NCI-H146 treated with DMSO at 0.1 percent for 48 hours (cell line): ENCODE data around the gene NR3C1.

Source experiments
- DNase-seq: peaks from one replicate; lab custom pipeline; 2025; ENCODE audit not compliant: unreplicated experiment; lab: John Stamatoyannopoulos, UW

NR3C1 gene

DNA sequence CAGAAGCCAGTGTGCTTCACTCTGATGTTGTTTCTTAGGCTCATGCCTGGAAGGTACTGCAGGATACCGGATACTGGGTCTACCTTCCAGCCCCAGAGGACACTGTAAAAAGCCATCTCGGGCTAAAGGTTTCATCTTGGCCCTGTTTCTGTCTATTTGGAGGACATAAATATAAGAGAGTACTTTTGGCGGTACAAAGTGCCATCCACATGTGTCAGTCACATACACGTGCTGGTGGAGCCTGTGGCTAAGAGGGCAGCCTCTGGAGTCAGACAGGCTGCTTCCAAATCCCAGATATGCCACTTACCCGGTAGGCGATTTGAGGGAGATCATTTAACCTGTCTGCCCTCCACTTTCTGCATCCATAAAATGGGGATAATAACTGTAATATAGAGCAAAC, 160.4 kb downstream of the NR3C1 start:
- no peak for DNase-seq

DNA sequence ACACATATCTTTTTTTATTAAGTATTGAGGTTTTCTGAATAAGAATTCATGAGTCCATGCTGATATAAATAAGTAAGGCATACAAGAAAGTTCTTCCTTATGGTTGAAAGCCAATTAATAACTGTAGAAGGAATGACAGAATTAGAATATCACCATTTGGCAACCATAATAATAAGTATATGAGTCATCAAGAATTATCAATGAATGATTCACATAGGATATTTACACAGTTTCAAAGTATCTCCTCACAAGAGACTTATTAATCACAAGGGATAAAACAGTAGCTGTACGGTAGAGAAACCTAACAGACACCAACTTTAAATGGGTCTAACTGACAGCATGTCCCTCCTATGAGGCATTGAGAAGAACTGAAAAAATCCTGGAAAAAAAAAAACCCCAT, 161.6 kb downstream of the NR3C1 start:
- no peak for DNase-seq

DNA sequence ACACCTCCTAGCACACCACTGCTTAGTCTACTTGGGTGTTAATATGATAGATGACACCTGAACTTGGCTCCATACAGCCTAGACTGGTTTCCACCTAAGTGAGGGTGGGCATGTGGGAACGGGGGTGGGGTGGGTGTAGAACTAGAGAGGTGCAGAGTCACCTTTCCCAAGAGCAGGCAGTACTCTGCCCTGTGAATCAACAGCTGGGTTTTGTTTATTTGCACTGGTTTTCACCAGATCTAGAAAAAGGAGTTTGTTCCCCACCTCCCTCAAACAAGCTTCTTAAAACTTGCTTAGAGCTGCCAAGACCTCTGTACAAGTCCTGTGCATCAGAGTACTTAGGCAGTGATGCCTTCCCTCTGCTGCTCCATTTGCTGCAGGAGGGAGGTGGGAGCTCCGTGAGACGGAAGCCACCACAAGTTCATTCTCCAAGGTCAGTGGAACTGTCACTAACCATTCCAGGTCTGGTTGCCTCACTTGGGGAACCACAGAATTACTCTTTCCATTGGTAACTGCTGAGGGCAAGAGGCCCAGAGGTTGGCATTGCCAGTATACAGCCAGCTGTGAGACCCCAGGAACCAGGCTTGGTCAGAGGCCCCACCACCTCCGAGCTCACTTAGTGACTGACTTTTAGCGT, 163.5 kb downstream of the NR3C1 start:
- no peak for DNase-seq

DNA sequence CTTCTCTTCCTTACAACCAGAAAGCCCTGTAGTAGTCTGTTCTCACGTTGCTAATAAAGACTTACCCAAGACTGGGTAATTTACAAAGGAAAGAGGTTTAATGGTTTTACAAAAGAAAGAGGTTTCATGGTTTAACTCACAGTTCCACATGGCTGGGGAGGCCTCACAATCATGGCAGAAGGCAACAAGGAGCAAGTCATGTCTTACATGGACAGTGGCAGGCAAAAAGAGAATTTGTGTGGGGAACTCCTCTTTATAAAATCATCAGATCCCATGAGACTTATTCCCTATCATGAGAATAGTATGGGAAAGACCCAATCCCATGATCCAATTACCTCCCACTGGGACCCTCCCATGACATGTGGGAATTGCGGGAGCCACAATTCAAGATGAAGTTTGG, 164.9 kb downstream of the NR3C1 start:
- DNase-seq: no peak

DNA sequence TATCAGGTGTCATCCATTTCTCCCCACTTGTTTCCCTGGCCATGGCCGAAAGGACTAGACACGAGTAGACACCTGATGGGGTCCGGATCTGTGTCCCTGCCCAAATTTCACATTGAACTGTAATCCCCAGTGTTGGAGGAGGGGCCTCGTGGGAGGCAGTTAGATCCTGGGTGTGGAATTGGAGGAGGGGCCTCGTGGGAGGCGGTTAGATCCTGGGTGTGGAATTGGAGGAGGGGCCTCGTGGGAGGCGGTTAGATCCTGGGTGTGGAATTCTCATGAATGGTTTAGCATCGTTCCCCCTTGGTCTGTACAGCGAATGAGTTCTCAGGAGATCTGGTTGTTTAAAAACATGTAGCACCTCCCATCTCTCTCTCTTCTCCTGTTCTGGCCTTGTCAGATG, 165.8 kb downstream of the NR3C1 start:
- DNase-seq: no peak

DNA sequence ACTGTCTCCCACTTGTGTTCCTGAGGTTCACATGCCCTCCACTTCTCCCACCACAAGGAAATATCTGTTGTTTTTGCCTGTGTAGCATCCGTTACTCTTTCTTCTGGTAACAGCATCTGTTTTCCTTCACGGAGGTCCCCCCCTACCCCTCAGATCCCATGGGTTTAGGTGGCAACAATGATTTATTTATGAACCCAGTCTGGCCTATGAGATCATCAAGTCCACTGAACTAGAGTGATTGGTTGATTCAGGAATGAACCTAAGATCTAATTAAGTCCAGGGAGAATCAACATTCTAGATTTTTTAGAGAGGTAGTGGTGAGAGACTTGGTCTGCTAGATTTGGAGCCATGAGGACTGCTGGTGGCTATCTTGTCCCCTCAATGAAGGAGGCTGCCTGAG, 166.8 kb downstream of the NR3C1 start:
- DNase-seq: no peak

DNA sequence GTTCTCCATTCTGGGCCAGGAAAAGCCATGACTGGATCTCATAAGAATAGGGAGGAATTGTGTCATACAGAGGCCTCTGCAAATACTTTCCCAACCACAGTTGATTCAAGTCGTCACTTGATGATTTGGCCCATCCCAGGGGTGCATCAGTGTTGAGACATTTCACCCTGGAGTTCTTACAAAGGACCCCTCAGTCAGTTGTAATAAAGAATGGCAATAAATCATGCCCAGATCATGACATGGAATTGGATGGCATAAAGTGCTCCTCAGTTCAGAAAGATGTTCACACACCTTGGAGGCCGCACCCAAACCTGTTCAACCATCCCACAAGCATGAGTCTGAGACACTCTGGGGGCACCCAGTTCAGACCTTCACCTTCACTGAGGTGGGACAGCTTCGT, 168.1 kb downstream of the NR3C1 start:
- DNase-seq: no peak

DNA sequence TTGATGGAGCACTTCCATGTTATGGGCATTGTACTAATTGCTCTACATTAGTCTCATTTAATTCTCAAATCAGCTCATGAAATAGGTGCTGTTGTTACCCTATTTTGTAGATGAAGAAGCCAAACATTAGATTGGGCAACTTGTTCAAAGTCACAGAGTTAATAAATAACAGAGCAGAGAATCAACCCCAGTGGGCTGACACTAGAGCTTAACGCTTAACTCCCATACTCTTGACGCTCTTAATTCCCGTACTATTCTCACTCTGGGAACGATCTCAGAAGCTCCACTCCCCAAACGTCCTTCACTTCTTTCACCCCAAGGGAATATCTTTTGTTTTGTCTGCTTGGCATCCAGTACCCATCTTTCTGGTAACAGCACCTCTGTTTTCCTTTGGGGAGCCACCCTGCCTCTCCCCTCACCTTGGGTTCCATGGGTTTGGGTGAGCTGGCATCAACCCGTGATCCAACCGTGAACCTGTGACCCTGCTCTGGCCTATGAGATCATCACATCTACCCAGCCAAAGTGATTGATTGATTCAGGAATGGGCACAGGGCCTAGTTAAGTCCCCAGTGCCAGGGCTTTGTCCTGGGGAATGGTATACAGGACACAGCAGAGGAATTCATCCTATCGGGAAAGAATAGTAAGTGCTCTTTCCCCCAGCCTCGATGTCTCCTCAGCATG, 169.2 kb downstream of the NR3C1 start:
- DNase-seq: no peak

DNA sequence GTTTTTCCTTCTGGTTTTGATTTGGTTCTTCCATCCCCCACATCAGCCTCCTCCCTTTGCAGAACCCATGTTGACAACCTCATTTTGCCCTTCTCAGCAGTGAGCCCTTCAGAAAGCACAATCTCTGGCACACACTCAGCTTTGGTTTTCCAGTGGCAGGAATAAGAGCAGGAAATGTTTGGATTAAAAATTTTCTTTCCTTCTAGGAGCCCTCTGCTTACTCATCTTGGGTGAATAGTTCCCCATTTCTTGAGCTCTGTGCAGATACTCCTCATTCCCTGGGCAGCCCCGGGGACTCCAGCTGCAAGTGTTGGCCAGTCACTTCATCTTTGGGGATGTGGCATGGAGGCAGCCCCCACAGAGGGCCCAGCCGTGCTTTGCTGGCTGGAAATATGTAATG, 170.5 kb downstream of the NR3C1 start:
- no peak for DNase-seq

DNA sequence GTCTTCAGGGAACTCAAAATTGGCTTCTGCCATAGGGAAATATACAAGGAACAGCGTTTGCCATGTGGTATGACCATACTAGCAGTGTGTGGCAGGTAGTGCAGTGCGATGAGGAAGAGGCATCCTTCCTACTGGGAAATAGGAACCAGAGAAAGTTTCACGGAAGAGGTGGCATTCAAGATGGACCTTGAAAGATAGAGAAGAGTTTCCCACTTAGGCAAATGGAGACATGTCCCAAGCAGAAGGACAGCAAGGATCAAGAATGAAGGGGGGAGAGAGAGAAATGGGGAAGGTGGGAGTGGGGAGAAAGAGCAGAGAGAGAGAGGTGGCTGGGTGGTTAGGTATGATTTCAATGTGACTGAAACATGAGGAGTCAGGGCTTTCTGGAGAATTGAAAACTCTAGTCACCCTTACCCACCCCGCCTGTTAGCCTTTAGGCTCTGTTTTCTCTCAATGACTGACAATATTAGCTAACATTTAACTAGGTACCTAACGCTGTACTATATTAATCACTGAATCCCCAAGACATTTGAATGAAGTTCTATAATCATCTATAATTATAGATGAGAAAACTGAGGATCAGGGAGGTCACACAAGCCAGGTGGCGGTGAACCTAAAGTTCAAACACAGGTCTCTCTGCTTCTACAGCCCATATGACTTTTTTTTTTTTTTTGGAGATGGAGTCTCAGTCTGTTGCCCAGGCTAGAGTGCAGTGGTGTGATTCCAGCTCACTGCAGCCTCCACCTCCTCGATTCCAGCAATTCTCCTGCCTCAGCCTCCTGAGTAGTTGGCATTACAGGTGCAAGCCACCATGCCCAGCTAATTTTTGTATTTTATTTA, 171.3 kb downstream of the NR3C1 start:
- DNase-seq: no peak

DNA sequence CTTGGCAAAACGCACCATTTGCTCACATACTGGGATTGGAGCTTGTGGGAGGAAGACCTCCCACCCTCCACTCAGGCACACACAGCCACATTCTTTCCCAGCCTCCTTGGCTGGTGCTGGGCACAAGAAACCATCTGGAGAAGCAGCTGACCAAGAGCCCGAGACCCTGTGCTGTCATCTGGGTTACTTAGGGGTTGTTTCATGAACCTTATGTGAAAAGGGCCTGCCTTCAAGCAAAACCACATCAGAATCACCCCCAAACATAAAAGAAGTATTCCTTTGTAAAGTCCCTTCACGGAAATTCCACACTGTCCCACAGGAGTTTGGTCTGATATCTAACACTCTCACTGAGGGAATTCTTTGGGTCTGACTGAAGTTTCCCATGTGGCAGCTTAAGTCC, 172.1 kb downstream of the NR3C1 start:
- DNase-seq: no peak

DNA sequence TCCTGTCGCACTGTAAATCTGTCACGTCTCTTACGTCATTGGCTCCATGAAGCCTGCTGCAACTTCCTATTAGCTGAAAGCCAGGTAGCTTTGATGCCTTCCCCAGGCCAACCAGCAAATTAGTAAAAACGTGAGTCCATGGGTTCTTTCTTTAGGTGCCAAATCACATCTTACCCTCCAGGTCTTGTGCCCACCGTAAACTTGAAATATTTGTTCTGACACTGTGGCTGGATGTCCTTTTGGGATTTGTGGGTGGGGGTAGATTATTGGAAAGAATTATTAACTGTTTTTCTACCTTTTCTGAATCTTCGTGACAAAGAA, 172.8 kb downstream of the NR3C1 start:
- DNase-seq: no peak

DNA sequence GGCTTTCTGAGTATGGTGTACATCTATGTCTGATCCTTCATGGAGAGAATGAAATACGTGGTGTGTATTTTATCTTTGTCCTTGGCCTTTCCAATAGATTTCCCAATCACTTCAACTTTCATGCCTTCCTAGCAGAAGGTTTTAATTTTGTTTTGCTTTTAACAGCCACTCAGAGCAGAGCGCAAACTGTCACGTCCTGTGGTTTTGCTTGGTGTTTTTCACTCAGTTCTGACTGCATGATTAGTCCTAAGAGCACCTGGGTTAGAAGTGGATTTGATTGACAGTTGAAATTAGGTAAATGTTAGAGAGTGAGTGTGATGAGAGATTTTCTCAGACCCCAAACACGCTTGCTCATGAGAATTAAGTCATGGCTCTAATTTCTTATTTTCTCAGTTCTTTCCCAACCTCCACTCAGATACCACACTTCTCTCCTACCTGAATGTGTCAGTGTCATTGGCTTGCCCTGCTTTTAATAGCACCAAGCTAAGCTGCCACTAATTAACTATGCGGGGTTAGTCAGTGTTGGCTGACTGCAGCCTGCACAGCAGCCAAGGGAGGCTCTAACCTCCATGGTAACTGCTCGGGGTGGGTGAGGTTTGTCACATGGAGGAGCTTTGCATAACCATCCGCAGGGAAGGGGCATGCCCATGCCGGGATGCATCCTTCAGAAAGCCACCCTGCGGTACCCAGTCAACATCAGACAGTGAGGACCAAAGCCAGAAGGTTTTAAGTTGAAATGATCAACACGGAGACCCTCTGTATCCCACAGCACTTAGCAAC, 173.4 kb downstream of the NR3C1 start:
- no peak for DNase-seq

DNA sequence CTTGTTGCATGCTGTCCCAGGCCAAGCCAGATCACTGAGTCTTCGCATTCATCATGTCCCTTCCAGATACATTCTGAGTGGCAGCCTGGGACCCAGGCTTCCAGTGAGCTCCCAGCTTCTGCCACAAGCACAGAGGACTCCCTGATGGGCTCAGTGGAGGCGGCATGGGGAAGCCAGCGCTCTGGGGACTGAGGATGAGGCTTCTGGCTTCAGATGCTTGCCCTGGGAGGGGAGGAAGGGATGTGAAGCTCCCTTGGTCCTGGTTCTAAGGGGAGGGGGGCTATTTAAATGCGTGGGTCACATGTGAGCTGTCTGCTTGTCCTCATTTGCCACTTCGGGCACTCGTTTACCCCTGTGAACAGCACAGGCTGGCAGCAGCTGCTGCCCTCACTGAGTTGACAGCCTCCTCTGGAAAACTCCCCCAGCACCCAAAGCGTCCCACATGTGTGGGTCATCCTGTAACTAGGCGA, 174.0 kb downstream of the NR3C1 start:
- no peak for DNase-seq

DNA sequence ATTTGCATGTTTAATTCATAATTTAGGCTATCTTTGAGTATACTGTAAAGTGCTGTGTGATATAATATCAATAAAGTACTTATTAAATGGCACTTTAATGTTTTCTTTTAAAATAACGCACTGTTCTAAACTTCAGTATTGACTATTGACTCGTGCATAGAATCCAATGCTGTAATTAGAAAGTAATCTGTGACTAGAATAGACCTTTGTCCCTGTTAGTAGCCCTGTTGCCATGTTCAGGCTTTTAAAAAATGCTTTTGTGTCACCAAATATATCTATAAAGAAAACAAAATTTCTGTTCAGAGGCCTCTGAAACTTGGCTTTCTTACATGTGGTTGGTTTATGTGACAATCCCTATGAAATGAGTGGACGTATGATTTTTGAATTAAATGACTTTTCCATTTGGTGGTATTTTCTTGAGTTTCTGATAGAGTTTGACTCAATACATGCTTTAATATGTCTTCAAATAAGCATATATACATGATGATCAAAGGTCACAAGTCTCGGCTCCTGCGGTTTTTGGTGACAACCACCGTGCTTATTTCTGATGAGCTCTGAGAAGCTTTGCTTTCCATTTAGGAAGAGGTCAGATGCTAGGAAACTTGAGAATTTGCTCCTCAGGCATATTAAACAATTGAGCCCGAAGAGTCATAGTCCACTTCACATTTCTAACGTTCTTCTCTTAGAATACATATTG, 174.7 kb downstream of the NR3C1 start:
- DNase-seq: no peak
